ENCODE data around the gene S1PR5.
"Not testable (repeated sequence)": the region's sequence is repeated elsewhere in the genome, so short reads cannot be mapped to it uniquely, and the experiment has no call there.

Gene S1PR5

GRCh38 chr19:10544242-10544752 lies 27.1 kb upstream of the S1PR5 start:
- peak; percentile 21 for DNase-seq (ENCODE audit: low spot score)

- DNase-seq (ENCODE audit: low spot score) = peak; percentile 68
Observed at GRCh38 chr19:10543420-10544241, 26.4 kb upstream of the S1PR5 start, which contains the start of gene ATG4D. TSS of gene ATG4D (plus strand) at chr19:10543904. CDS start at chr19:10544091, 187 bp downstream.

GRCh38 chr19:10543059-10543419 lies 25.8 kb upstream of the S1PR5 start:
- DNase-seq (ENCODE audit: low spot score) = no peak

- DNase-seq (ENCODE audit: low spot score) = not testable (repeated sequence)
Observed at GRCh38 chr19:10539016-10539415, 21.8 kb upstream of the S1PR5 start.

- DNase-seq (ENCODE audit: low spot score) = no peak
Observed at GRCh38 chr19:10538204-10538983, 21.1 kb upstream of the S1PR5 start.

- no peak for DNase-seq (ENCODE audit: low spot score)
Observed at GRCh38 chr19:10537668-10538067, 20.4 kb upstream of the S1PR5 start.

GRCh38 chr19:10535613-10536012 lies 18.4 kb upstream of the S1PR5 start:
- no peak for DNase-seq (ENCODE audit: low spot score)

- DNase-seq (ENCODE audit: low spot score) = no peak
Observed at GRCh38 chr19:10533646-10534386, 16.6 kb upstream of the S1PR5 start.

GRCh38 chr19:10532457-10532856 lies 15.2 kb upstream of the S1PR5 start:
- DNase-seq (ENCODE audit: low spot score) = no peak

- not testable (repeated sequence) for DNase-seq (ENCODE audit: low spot score)
Observed at GRCh38 chr19:10526887-10527286, 9.6 kb upstream of the S1PR5 start.

- no peak for DNase-seq (ENCODE audit: low spot score)
Observed at GRCh38 chr19:10525636-10526035, 8.4 kb upstream of the S1PR5 start.

- DNase-seq (ENCODE audit: low spot score) = no peak
Observed at GRCh38 chr19:10523135-10523636, 5.9 kb upstream of the S1PR5 start.

GRCh38 chr19:10521461-10522171 lies 4.4 kb upstream of the S1PR5 start:
- no peak for DNase-seq (ENCODE audit: low spot score)

GRCh38 chr19:10520652-10521318 lies 3.5 kb upstream of the S1PR5 start:
- no peak for DNase-seq (ENCODE audit: low spot score)

- DNase-seq (ENCODE audit: low spot score) = no peak
Observed at GRCh38 chr19:10519421-10519820, 2.2 kb upstream of the S1PR5 start.

- DNase-seq (ENCODE audit: low spot score) = no peak
Observed at GRCh38 chr19:10518444-10519361, 1.5 kb upstream of the S1PR5 start.

GRCh38 chr19:10517760-10518443 lies 655 bp upstream of the S1PR5 start:
- no peak for DNase-seq (ENCODE audit: low spot score)

- DNase-seq (ENCODE audit: low spot score) = no peak
Observed at GRCh38 chr19:10516671-10517286, 468 bp downstream of the S1PR5 start.

GRCh38 chr19:10516064-10516385 lies 1.2 kb downstream of the S1PR5 start:
- DNase-seq (ENCODE audit: low spot score) = no peak
